AG04449 (cell line): ENCODE measurements around the gene RSU1.

Experiments
- CTCF ChIA-PET: fragments of 350-600 bp; formaldehyde crosslinking; extraction: SDS; loops from one replicate; lab custom pipeline; 2021; ENCODE audit warnings: antibody characterized with exemption; lab: Yijun Ruan, JAX
- POLR2A ChIA-PET: fragments of 400-600, 350-600 bp; formaldehyde crosslinking; extraction: SDS; loops from one replicate; lab custom pipeline; 2020; ENCODE audit warnings: antibody characterized with exemption, inconsistent platforms; lab: Yijun Ruan, JAX
- DNase-seq: peaks from one replicate; pipeline ENCODE4 v3.0.0-alpha.2; 2010; ENCODE audit warnings: low read depth, low spot score
- H3K4me3 ChIP-seq: 2 replicates; pipeline ENCODE4 v1.5.1; 2011; ENCODE audit warnings: low read depth, mild to moderate bottlenecking, control low read depth, low read length
- CTCF ChIP-seq: IDR thresholded peaks from one replicate; pipeline ENCODE4 v1.5.1; 2011; ENCODE audit warnings: mild to moderate bottlenecking, moderate library complexity, low read length, control low read depth, inconsistent platforms; ENCODE audit not compliant: insufficient read depth; ENCODE audit errors: missing control alignments

The RSU1 gene

DNA sequence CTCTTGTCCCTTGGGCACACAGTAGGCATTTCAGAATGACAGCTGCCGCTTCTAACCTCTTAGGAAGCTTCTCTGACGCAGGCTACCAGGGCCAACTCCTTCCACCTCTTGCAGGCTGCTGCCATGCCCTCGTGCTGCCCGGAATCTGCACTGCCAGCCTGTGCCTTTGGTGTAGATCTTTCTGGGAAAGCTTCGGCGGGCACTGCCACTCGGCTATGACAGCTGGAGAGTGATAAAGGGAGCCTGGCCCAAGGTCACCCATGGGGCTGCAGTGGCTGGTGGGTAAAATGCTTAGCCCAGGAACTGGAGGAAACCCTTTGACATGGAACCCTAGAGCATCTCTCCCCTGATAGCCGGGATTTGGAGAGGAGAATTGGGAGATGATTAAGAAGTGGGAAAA is 217.6 kb downstream of the RSU1 start:
- DNase-seq: no peak
- H3K4me3 ChIP-seq: no peak overlapping the region
- ChIA-PET CTCF (interaction anchor here (1.0 kb wide), 1 partner anchor 9 kb away, joined by 3 read pairs; no protein-coding TSS in a partner anchor), POLR2A (no interaction called here)
- TF ChIP-seq CTCF: no peak

GRCh38 chr10:16597656-16598055 is 219.6 kb downstream of the RSU1 start:
- TF ChIP-seq CTCF: no peak
- ChIA-PET POLR2A (no interaction called here), CTCF (no interaction called here)
- H3K4me3 ChIP-seq: no peak overlapping the region
- DNase-seq: no peak

- ChIA-PET POLR2A (no interaction called here), CTCF (no interaction called here)
- no peak for TF ChIP-seq CTCF
- H3K4me3 ChIP-seq: no peak overlapping the region
- DNase-seq: no peak
Measured at GRCh38 chr10:16592378-16592777, 224.8 kb downstream of the RSU1 start.

GRCh38 chr10:16586358-16587138 is 230.7 kb downstream of the RSU1 start:
- no peak overlapping the region for H3K4me3 ChIP-seq
- POLR2A ChIA-PET: no interaction called here
- no peak for TF ChIP-seq CTCF
- DNase-seq: no peak
- CTCF ChIA-PET: no interaction called here

DNA sequence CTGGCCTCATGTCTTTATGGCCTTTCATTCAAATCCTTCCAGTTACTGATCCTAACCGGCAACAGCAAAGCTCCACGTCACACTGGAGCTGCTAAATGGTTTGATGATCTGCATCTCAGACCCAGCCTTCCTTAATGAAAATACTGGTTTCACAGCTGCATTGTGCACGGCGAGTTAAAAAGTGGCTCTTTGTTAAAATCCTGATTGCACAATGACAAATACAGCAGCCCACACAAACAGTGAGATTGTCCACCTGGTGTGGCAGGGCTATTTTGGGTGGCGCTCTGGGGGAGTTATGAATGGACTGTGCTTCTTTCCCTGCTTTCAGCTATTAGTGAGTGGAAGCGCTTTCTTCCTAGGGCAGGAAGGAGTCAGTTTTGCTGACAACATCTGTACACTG is 232.1 kb downstream of the RSU1 start:
- POLR2A ChIA-PET: no interaction called here
- H3K4me3 ChIP-seq: no peak overlapping the region
- no peak for TF ChIP-seq CTCF
- CTCF ChIA-PET: interaction anchor here (0.7 kb wide), 1 partner anchor 16 kb away, joined by 3 read pairs; no protein-coding TSS in a partner anchor
- no peak for DNase-seq

GRCh38 chr10:16583382-16583781 is 233.8 kb downstream of the RSU1 start:
- no peak overlapping the region for H3K4me3 ChIP-seq
- CTCF ChIA-PET: no interaction called here
- POLR2A ChIA-PET: no interaction called here
- TF ChIP-seq CTCF: no peak
- DNase-seq: no peak
